ENCODE data around the gene ZNF462. TPM values are rescaled to one million over a fixed set of nuclear protein-coding genes. Genes with fewer than 3 reads are reported as not detected.

ZNF462 gene
- total RNA-seq, 1 donor: 0.42 TPM

DNA sequence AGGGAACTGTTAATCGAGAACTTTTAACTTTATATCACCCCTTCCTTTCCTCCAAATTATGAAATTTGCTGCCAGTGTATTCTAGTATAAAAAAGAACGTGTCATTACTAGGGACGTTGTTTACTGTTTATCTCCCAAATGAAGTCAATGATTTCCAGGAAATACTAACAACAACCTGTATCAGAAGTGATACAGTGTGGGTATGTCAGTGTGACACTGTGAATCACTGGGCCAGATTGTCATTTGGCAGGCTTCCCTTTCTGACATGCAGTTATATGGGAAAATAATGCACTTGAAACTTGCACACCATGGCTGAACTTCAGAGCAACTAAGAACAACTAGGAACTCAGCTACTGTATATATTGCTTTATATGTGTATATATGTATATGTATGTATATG, 12.6 kb downstream of the ZNF462 start:
- no peaks in the 10 kb centered on the region for H3K27me3 ChIP-seq (ENCODE audit: insufficient read depth, low read length)

GRCh38 chr9:106877345-106877744, 14.4 kb downstream of the ZNF462 start:
- no peaks in the 10 kb centered on the region for H3K4me1 ChIP-seq (ENCODE audit: insufficient read depth, low read length)

More for the DNA sequence above, 12.6 kb downstream of the ZNF462 start:
- H3K4me3 ChIP-seq (ENCODE audit: low read length): no peak overlapping the region
- H3K9me3 ChIP-seq (ENCODE audit: low read depth, low read length): no peaks in the 10 kb centered on the region
- no peaks in the 10 kb centered on the region for H3K4me1 ChIP-seq (ENCODE audit: insufficient read depth, low read length)

DNA sequence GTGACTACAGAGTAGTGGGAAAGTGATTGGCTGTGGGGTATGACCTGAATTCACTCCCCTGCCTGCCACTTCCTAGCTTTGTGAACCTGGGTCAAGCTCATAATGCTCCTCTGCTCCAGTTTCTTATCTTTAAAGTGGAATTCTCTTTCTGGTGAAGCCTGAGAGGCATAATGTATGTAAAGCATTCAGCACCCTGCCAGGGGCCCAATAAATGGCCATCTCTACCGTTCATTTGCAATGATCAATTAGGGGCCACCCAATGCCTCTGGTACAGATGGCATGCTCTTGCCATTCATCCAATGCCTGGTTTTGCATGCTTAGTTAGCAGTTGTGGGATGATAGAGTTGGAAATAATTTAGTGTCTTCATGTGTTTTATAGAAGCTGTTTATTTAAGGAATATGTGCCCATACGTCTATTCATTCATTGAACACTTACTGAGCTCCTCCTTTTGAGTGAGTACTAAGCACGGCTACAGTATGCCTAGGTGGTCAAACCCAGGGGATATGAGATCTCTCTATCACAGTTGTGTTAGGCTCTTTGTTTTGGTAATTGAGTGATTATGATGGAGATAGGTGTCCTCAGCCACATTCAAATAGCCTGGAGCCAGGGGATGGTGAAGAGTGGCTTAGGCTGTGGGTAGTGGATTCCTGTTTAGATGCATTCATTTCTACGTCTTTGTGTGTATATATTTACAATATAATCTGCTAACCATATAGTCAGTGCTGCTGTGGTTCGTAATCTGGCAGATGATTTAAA, 15.3 kb downstream of the ZNF462 start:
- no peaks in the 10 kb centered on the region for H3K9me3 ChIP-seq (ENCODE audit: low read depth, low read length)
- no peaks in the 10 kb centered on the region for H3K27me3 ChIP-seq (ENCODE audit: insufficient read depth, low read length)
- no peaks in the 10 kb centered on the region for H3K4me1 ChIP-seq (ENCODE audit: insufficient read depth, low read length)
- no peak overlapping the region for H3K4me3 ChIP-seq (ENCODE audit: low read length)

More at GRCh38 chr9:106877345-106877744, 14.4 kb downstream of the ZNF462 start:
- no peak overlapping the region for H3K4me3 ChIP-seq (ENCODE audit: low read length)
- H3K27me3 ChIP-seq (ENCODE audit: insufficient read depth, low read length): no peaks in the 10 kb centered on the region
- H3K9me3 ChIP-seq (ENCODE audit: low read depth, low read length): no peaks in the 10 kb centered on the region

- no peaks in the 10 kb centered on the region for H3K4me1 ChIP-seq (ENCODE audit: insufficient read depth, low read length)
Measured at GRCh38 chr9:106878934-106879333, 16.0 kb downstream of the ZNF462 start.

GRCh38 chr9:106879439-106879882, 16.5 kb downstream of the ZNF462 start:
- no peaks in the 10 kb centered on the region for H3K4me1 ChIP-seq (ENCODE audit: insufficient read depth, low read length)
- no peaks in the 10 kb centered on the region for H3K9me3 ChIP-seq (ENCODE audit: low read depth, low read length)
- H3K27me3 ChIP-seq (ENCODE audit: insufficient read depth, low read length): no peaks in the 10 kb centered on the region
- H3K4me3 ChIP-seq (ENCODE audit: low read length): no peak overlapping the region

More at GRCh38 chr9:106878934-106879333, 16.0 kb downstream of the ZNF462 start:
- Histone ChIP-seq H3K27me3 (ENCODE audit: insufficient read depth, low read length) (no peaks in the 10 kb centered on the region), H3K4me3 (ENCODE audit: low read length) (no peak overlapping the region), H3K9me3 (ENCODE audit: low read depth, low read length) (no peaks in the 10 kb centered on the region)

GRCh38 chr9:106880081-106880480, 17.1 kb downstream of the ZNF462 start:
- no peaks in the 10 kb centered on the region for H3K4me1 ChIP-seq (ENCODE audit: insufficient read depth, low read length)
- H3K9me3 ChIP-seq (ENCODE audit: low read depth, low read length): no peaks in the 10 kb centered on the region
- H3K4me3 ChIP-seq (ENCODE audit: low read length): no peak overlapping the region
- H3K27me3 ChIP-seq (ENCODE audit: insufficient read depth, low read length): no peaks in the 10 kb centered on the region

GRCh38 chr9:106880863-106881262, 17.9 kb downstream of the ZNF462 start:
- H3K4me1 ChIP-seq (ENCODE audit: insufficient read depth, low read length): no peaks in the 10 kb centered on the region
- no peaks in the 10 kb centered on the region for H3K27me3 ChIP-seq (ENCODE audit: insufficient read depth, low read length)
- H3K4me3 ChIP-seq (ENCODE audit: low read length): no peak overlapping the region
- H3K9me3 ChIP-seq (ENCODE audit: low read depth, low read length): no peaks in the 10 kb centered on the region

DNA sequence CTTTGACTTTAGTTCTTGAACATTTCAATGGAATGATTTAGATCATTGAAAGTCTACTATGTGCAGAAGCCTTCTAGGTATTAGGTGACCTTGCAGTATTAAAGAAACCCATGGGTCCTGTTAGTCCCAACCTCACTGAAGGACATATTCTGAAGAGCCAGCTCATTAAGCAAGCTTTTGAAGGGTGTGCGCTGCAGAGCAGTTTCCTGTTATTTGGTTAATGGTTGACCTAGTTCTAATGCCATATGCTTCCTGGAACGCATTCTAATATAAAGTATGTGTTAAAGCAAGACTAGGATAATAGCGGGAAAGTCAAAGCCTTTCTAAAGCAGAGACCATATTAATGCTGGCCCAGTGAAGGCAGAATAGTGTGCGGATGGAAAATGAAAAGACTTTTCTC, 20.1 kb downstream of the ZNF462 start:
- no peak overlapping the region for H3K4me3 ChIP-seq (ENCODE audit: low read length)
- no peaks in the 10 kb centered on the region for H3K9me3 ChIP-seq (ENCODE audit: low read depth, low read length)
- H3K27me3 ChIP-seq (ENCODE audit: insufficient read depth, low read length): no peaks in the 10 kb centered on the region
- H3K4me1 ChIP-seq (ENCODE audit: insufficient read depth, low read length): no peaks in the 10 kb centered on the region

DNA sequence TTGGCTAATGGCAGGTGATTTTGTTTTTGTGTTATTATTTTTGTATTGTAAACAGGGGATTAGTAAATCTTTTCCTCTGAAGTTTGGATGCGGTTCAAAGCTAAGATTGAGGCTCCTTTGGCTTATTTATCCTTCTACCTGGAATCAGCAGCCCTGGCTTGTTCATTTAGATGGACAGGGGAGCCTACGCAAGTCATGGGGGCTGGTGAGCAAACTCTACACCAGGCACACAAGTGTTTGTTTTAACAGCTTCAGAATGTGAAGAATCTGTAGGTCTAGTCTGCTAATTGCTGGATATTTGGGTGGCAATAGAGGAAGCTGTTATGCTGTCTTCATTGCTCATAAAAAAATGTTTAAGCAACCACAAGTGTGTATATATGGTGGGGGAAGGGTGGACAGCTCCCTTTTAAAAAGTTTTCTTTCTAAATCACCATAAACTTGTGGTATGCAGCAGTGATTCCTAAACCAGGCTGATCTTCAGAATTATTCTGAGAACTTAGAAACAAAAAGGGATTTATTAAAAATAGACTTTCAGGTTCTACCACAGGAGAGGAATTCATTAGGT, 20.7 kb downstream of the ZNF462 start:
- H3K4me3 ChIP-seq (ENCODE audit: low read length): no peak overlapping the region
- H3K27me3 ChIP-seq (ENCODE audit: insufficient read depth, low read length): no peaks in the 10 kb centered on the region
- no peaks in the 10 kb centered on the region for H3K4me1 ChIP-seq (ENCODE audit: insufficient read depth, low read length)
- H3K9me3 ChIP-seq (ENCODE audit: low read depth, low read length): no peaks in the 10 kb centered on the region

GRCh38 chr9:106885451-106885850, 22.5 kb downstream of the ZNF462 start:
- Histone ChIP-seq H3K27me3 (ENCODE audit: insufficient read depth, low read length) (no peaks in the 10 kb centered on the region), H3K4me3 (ENCODE audit: low read length) (no peak overlapping the region), H3K9me3 (ENCODE audit: low read depth, low read length) (no peaks in the 10 kb centered on the region)

DNA sequence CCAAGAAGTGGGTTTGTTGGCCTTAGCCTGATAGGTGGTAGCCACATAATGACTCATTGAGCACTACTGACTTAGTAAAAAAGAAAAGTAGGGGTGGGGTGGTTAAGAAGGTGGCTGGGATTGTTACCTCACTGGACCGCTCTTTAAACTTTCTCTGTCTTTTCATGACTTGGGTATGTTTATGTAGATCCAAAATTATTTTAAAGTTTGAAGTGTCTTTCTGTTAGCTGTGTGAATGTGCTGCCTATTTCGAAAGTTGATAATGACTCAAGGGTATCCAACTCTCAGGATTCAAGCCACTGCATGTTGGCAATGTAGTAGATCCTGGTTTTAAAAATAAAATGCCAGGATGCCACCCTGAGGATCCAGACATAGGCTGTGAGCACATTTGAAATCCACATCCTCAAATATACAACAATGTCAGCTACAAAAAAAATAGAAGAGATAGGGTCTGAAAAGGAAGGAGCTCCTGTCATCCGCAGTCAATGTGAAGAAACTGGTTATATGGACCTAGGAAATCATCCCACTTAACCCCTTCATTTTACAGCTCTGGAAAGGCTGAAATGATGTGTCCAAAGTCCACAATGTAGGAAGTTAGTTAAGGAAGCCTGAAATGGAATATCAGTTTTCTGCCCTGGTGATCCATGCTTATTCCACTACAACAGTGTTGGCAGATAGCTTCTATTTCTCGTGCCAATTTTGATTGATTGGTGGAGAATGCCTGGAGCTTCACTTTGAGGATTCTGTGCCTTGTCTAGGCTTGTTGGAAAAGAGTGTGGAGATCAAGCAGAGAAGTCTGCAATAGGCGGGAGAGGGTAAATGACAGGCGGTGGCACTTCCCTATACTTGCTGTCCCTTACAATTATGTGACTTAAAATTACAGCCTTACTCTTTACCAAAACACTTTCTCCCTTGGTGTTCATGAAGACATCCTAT, 23.4 kb downstream of the ZNF462 start:
- Histone ChIP-seq H3K4me3 (ENCODE audit: low read length) (no peak overlapping the region), H3K9me3 (ENCODE audit: low read depth, low read length) (no peaks in the 10 kb centered on the region), H3K4me1 (ENCODE audit: insufficient read depth, low read length) (no peaks in the 10 kb centered on the region), H3K27me3 (ENCODE audit: insufficient read depth, low read length) (no peaks in the 10 kb centered on the region)

More at GRCh38 chr9:106885451-106885850, 22.5 kb downstream of the ZNF462 start:
- no peaks in the 10 kb centered on the region for H3K4me1 ChIP-seq (ENCODE audit: insufficient read depth, low read length)

DNA sequence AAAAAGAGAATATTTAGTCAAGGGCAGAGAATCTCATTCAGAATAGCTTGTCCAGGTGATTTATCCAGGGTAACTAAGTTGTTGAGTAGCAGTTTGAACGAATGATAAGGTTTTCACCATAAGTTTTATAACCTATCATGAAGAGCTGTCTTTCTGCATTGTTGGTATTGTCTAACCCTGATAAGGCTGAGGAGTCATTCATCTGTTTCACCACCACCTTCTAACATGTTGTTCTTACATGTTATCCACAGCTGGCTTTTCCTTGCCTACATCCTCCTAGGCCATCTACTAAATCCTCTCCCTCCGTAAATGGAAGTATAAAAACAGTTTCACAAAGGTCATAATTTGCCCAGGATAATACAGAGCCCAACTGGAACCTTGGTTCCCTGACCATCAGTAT, 24.1 kb downstream of the ZNF462 start:
- no peaks in the 10 kb centered on the region for H3K9me3 ChIP-seq (ENCODE audit: low read depth, low read length)
- no peaks in the 10 kb centered on the region for H3K4me1 ChIP-seq (ENCODE audit: insufficient read depth, low read length)
- H3K4me3 ChIP-seq (ENCODE audit: low read length): no peak overlapping the region
- H3K27me3 ChIP-seq (ENCODE audit: insufficient read depth, low read length): no peaks in the 10 kb centered on the region

DNA sequence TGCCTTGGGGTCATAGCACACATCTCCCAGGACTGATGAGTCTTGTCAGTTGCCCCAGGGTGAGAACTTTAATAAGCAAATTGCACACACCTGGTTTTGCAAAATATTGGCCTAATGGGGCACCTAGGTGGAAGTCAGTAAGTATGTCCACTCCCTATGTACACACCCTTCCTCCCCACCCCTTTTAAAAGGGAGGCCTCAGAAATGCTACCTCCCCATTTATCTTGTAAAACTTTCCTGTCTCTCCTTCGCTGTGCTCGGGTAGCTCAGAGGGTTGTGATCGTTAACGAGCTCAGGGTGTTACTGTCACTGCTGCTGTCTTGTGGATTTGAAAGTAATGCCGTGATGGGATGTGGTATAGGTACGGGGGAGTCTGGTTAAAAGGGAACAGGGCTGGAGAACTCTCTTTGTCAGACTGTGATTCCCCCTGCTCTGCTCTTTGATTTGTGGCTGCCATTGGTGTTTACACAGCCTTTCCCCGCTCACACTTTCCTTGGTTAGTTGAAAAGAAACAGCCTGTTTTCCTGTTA, 26.2 kb downstream of the ZNF462 start:
- H3K27me3 ChIP-seq (ENCODE audit: insufficient read depth, low read length): no peaks in the 10 kb centered on the region
- no peaks in the 10 kb centered on the region for H3K9me3 ChIP-seq (ENCODE audit: low read depth, low read length)
- H3K4me1 ChIP-seq (ENCODE audit: insufficient read depth, low read length): no peaks in the 10 kb centered on the region
- H3K4me3 ChIP-seq (ENCODE audit: low read length): no peak overlapping the region

DNA sequence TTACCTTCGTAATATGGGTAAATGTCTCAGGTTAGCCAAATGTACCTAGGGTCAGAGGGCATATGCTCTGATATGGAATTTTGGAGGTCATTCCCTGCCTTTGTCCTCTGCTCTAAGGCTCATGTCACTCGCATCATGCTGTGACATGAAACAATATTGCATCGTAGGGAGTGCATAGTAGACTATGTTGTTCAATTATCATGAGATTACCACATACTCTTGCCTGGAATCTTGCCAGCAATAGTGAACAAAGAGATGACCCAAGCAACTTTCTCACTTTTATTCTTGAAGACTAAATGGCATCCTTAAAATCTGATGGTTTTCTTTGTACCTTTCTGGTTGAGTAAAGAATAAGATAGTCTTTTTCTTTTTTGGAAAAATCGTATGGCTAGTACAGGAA, 27.6 kb downstream of the ZNF462 start:
- no peaks in the 10 kb centered on the region for H3K4me1 ChIP-seq (ENCODE audit: insufficient read depth, low read length)
- H3K9me3 ChIP-seq (ENCODE audit: low read depth, low read length): no peaks in the 10 kb centered on the region
- no peaks in the 10 kb centered on the region for H3K27me3 ChIP-seq (ENCODE audit: insufficient read depth, low read length)
- H3K4me3 ChIP-seq (ENCODE audit: low read length): no peak overlapping the region

GRCh38 chr9:106891286-106891685, 28.3 kb downstream of the ZNF462 start:
- H3K9me3 ChIP-seq (ENCODE audit: low read depth, low read length): no peaks in the 10 kb centered on the region
- no peak overlapping the region for H3K4me3 ChIP-seq (ENCODE audit: low read length)
- no peaks in the 10 kb centered on the region for H3K4me1 ChIP-seq (ENCODE audit: insufficient read depth, low read length)
- no peaks in the 10 kb centered on the region for H3K27me3 ChIP-seq (ENCODE audit: insufficient read depth, low read length)
